AG04450 (cell line): ENCODE measurements around the gene CGNL1. TPM values are rescaled to one million over a fixed set of nuclear protein-coding genes. Genes with fewer than 3 reads are reported as not detected.

Experiments
- CTCF ChIA-PET: fragments of 300-600, 350-600 bp; formaldehyde crosslinking; extraction: SDS; loops from one replicate; lab custom pipeline; 2022; ENCODE audit warnings: antibody characterized with exemption, inconsistent platforms; lab: Charles Lee
- POLR2A ChIA-PET: fragments of 350-600 bp; formaldehyde crosslinking; extraction: SDS; loops from one replicate; lab custom pipeline; 2021; ENCODE audit warnings: antibody characterized with exemption, inconsistent platforms; lab: Yijun Ruan, JAX
- DNase-seq: peaks from one replicate; pipeline ENCODE4 v3.0.0-alpha.2; 2011; ENCODE audit warnings: low read depth, low spot score
- H3K27ac ChIP-seq: one replicate; pipeline ENCODE4 v1.5.1; 2012; ENCODE audit warnings: low read depth, low read length, control low read depth
- H3K27me3 ChIP-seq: one replicate; pipeline ENCODE4 v1.6.0; 2012; ENCODE audit warnings: low read length; ENCODE audit not compliant: control insufficient read depth, insufficient read depth
- H3K4me3 ChIP-seq: 2 replicates; pipeline ENCODE4 v1.5.1; 2011; ENCODE audit warnings: mild to moderate bottlenecking, low read depth, low read length, control low read depth
- H3K9me3 ChIP-seq: 2 replicates; pipeline ENCODE4 v1.5.1; 2012; ENCODE audit warnings: low read length; ENCODE audit not compliant: control insufficient read depth, insufficient read depth
- CTCF ChIP-seq: IDR thresholded peaks from 2 replicates; pipeline ENCODE4 v1.5.1; 2011; ENCODE audit warnings: low read depth, low read length, control low read depth, inconsistent platforms
- polyA plus RNA-seq: library from polyadenylated mRNA; depleted of rRNA; stranded (reverse); fragments of >200 nt; gene quantifications from 2 replicates; pipeline ENCODE4 v1.2.3, GENCODE V29; 2011

Gene CGNL1
- polyA plus RNA-seq, 1 experiment: 0.25 TPM

DNA sequence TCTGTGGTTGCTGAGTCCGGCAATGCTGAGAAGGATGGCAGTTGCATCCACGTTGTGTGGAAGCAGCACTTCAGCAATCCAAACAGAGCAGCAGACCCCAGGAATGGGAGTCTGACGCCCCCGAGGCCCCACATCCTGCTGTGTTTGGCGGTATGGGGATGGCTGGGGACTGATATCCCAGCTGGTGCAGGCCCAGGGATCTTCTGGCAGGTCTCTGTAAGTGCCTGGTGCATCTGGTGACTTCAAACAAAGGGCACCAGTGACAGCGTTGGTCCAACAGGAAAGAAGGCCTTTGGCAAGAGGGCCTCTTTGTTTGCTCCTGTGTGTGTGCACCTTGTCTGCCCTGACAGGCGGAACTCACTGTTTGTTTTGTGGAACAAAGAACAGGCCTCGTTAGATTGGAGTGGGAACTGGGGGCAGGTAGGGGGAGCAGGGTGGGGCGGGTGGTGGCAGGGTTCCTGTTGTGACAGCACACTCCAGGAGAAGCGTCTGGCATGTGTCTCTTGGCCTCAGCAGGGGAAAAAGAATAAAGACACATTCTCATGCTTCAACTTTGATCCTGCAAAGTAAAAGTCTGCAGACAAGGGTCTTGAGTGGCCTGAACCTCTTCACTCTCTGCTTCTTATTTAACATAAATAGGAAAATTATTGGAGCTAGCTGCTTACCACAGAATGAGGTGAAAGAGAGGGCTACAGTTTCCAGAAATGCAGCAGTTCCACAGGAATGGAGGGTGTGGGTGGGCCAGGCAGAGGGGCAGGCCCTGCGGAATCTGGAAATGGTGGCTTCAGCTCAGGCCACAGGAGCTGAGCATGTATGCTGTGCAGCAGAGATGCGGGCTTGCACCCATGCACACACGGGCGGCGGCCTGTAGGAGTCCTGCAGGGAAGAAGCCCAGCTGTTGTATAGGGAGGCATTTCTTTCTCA is 120.9 kb downstream of the CGNL1 start:
- H3K27ac ChIP-seq: no peak overlapping the region
- ChIA-PET POLR2A (no interaction called here), CTCF (interaction anchor here (0.6 kb wide), 1 partner anchor 10 kb away, joined by 3 read pairs; no protein-coding TSS in a partner anchor)
- H3K4me3 ChIP-seq: no peak overlapping the region
- DNase-seq: no peak
- TF ChIP-seq CTCF: no peak
- H3K9me3 ChIP-seq: no peaks in the 10 kb centered on the region
- no peaks in the 10 kb centered on the region for H3K27me3 ChIP-seq

DNA sequence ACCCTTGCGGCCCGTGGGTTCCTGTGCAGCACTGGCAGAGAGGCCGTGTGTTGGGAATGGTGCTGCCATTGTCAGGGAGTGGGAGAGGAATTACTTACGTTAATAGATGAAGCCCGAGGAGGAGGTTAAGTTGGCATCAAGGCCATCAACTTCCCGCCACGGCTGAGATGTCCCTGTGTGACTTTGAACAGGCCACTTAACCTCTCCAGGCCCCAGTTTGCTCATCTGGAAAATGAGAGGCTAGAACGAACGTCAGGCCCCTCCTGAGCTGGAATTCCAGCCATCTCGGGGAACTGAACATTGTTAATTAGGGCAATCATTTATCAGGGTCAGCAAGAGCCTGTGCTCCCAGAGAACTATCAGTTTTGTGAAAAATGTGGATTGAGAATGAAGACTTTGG is 124.0 kb downstream of the CGNL1 start:
- Histone ChIP-seq H3K4me3 (no peak overlapping the region), H3K9me3 (no peaks in the 10 kb centered on the region), H3K27me3 (no peaks in the 10 kb centered on the region), H3K27ac (no peak overlapping the region)
- DNase-seq: no peak
- ChIA-PET POLR2A (no interaction called here), CTCF (no interaction called here)
- no peak for TF ChIP-seq CTCF

GRCh38 chr15:57500979-57501576 is 124.8 kb downstream of the CGNL1 start:
- no peak for TF ChIP-seq CTCF
- Histone ChIP-seq H3K27ac (no peak overlapping the region), H3K27me3 (no peaks in the 10 kb centered on the region), H3K4me3 (no peak overlapping the region), H3K9me3 (no peaks in the 10 kb centered on the region)
- POLR2A ChIA-PET: no interaction called here
- CTCF ChIA-PET: no interaction called here
- DNase-seq: no peak

- no peak overlapping the region for H3K4me3 ChIP-seq
- DNase-seq: no peak
- CTCF ChIA-PET: interaction anchor here (1.3 kb wide), 1 partner anchor 9 kb away, joined by 3 read pairs; no protein-coding TSS in a partner anchor
These were observed 125.8 kb downstream of the CGNL1 start for GRCh38 chr15:57502116-57502515.

More at GRCh38 chr15:57502116-57502515, 125.8 kb downstream of the CGNL1 start:
- H3K27ac ChIP-seq: no peak overlapping the region
- POLR2A ChIA-PET: no interaction called here
- TF ChIP-seq CTCF: no peak
- H3K9me3 ChIP-seq: no peaks in the 10 kb centered on the region
- no peaks in the 10 kb centered on the region for H3K27me3 ChIP-seq
